Astrocyte (in vitro differentiated cells and primary cell): Measurements from ENCODE around the gene FAM8A1. TPM values are rescaled to one million over a fixed set of nuclear protein-coding genes. Genes with fewer than 3 reads are reported as not detected.

Experiments used
- DNase-seq: peaks from one replicate; pipeline ENCODE4 v3.0.0-alpha.2; 2010; ENCODE audit warnings: low read depth
- FAIRE-seq: peaks from 2 replicates; lab custom pipeline; 2011; peaks lifted over from hg19 to GRCh38; lab: Jason Lieb, UNC
- H2AFZ ChIP-seq: 2 replicates; pipeline ENCODE4 v1.6.0; 2012; ENCODE audit warnings: low read depth, low read length, inconsistent platforms
- H3K27ac ChIP-seq: 2 replicates; pipeline ENCODE4 v1.5.1; 2011; ENCODE audit warnings: low read depth, low read length, inconsistent platforms
- H3K27me3 ChIP-seq: 2 replicates; pipeline ENCODE4 v1.6.0; 2011; ENCODE audit warnings: low read length, inconsistent platforms; ENCODE audit not compliant: insufficient read depth
- H3K36me3 ChIP-seq: 2 replicates; pipeline ENCODE4 v1.5.1; 2011; ENCODE audit warnings: low read length, inconsistent platforms; ENCODE audit not compliant: insufficient read depth
- H3K4me1 ChIP-seq: 2 replicates; pipeline ENCODE4 v1.5.1; 2011; ENCODE audit warnings: low read length, inconsistent platforms; ENCODE audit not compliant: insufficient read depth
- H3K4me2 ChIP-seq: 2 replicates; pipeline ENCODE4 v1.6.0; 2012; ENCODE audit warnings: low read length, inconsistent platforms
- H3K4me3 ChIP-seq: 2 replicates; pipeline ENCODE4 v1.5.1; 2011; ENCODE audit warnings: low read depth, mild to moderate bottlenecking, low read length, inconsistent platforms; ENCODE audit not compliant: insufficient read depth
- H3K79me2 ChIP-seq: 2 replicates; pipeline ENCODE4 v1.6.0; 2012; ENCODE audit warnings: mild to moderate bottlenecking, low read length, inconsistent platforms; ENCODE audit not compliant: insufficient read depth
- H3K9ac ChIP-seq: 2 replicates; pipeline ENCODE4 v1.6.0; 2012; ENCODE audit warnings: mild to moderate bottlenecking, low read length, inconsistent platforms
- H3K9me3 ChIP-seq: 2 replicates; pipeline ENCODE4 v1.5.1; 2012; ENCODE audit warnings: low read depth, mild to moderate bottlenecking, low read length, inconsistent platforms; ENCODE audit not compliant: insufficient read depth
- H4K20me1 ChIP-seq: 2 replicates; pipeline ENCODE4 v1.6.0; 2012; ENCODE audit warnings: low read length, inconsistent platforms; ENCODE audit not compliant: insufficient read depth
- H3K27ac Mint-ChIP-seq: one replicate; pipeline ENCODE4 v1.8.0; 2021; ENCODE audit warnings: mild to moderate bottlenecking, mixed read lengths; ENCODE audit not compliant: unreplicated experiment
- H3K27me3 Mint-ChIP-seq: one replicate; pipeline ENCODE4 v1.8.0; 2021; ENCODE audit warnings: low read depth, mixed read lengths; ENCODE audit not compliant: unreplicated experiment
- H3K36me3 Mint-ChIP-seq: one replicate; pipeline ENCODE4 v1.8.0; 2021; ENCODE audit warnings: low read depth, mixed read lengths; ENCODE audit not compliant: unreplicated experiment
- H3K4me1 Mint-ChIP-seq: one replicate; pipeline ENCODE4 v1.8.0; 2021; ENCODE audit warnings: low read depth, mixed read lengths; ENCODE audit not compliant: unreplicated experiment
- H3K4me3 Mint-ChIP-seq: one replicate; pipeline ENCODE4 v1.8.0; 2021; ENCODE audit warnings: mild to moderate bottlenecking, moderate library complexity, mixed read lengths; ENCODE audit not compliant: unreplicated experiment
- H3K9me3 Mint-ChIP-seq: one replicate; pipeline ENCODE4 v1.8.0; 2021; ENCODE audit warnings: mild to moderate bottlenecking, mixed read lengths; ENCODE audit not compliant: unreplicated experiment
- EZH2 ChIP-seq: IDR thresholded peaks from 2 replicates; pipeline ENCODE4 v1.6.1; 2012; ENCODE audit warnings: mild to moderate bottlenecking, low read length, inconsistent platforms; ENCODE audit not compliant: insufficient read depth
- total RNA-seq: library from RNA; stranded (reverse); gene quantifications from 2 replicates; pipeline ENCODE4 v1.2.1, GENCODE V29; 2021
- TF ChIP-seq, protein P1 (sequence below): IDR thresholded peaks from 2 replicates; pipeline ENCODE4 v1.5.1; 2011; ENCODE audit warnings: low read depth, mild to moderate bottlenecking, inconsistent platforms, low read length, moderate library complexity; ENCODE audit not compliant: insufficient read depth

The FAM8A1 gene
- total RNA-seq, 1 donor from 2014 or later, result 17.9 TPM

DNA sequence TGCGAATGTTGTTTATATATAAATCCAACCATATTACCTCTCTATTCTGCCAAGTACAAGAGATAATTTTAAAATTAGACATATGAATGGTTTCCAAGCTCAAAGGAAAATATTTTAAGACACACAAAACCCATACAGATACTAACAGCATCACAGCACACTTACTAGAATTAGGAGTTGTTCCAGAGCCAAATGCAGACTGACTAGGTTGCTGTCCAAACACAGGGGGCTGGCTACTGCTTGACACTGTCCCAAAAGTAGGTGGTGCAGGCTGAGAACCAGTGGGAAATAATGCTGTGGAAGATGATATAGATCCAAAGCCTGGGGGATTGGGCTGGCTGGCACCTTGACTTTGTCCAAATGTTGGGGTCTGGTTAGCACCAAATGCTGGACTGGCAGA lies 24.3 kb downstream of the FAM8A1 start:
- H3K27me3 ChIP-seq, result no peaks in the 10 kb centered on the region
- TF ChIP-seq, protein P1, sequence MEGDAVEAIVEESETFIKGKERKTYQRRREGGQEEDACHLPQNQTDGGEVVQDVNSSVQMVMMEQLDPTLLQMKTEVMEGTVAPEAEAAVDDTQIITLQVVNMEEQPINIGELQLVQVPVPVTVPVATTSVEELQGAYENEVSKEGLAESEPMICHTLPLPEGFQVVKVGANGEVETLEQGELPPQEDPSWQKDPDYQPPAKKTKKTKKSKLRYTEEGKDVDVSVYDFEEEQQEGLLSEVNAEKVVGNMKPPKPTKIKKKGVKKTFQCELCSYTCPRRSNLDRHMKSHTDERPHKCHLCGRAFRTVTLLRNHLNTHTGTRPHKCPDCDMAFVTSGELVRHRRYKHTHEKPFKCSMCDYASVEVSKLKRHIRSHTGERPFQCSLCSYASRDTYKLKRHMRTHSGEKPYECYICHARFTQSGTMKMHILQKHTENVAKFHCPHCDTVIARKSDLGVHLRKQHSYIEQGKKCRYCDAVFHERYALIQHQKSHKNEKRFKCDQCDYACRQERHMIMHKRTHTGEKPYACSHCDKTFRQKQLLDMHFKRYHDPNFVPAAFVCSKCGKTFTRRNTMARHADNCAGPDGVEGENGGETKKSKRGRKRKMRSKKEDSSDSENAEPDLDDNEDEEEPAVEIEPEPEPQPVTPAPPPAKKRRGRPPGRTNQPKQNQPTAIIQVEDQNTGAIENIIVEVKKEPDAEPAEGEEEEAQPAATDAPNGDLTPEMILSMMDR, result no peak
- TF ChIP-seq EZH2, result no peak
- peaks cover 75% of the 10 kb centered on the region for H3K79me2 ChIP-seq
- H2AFZ ChIP-seq, result no peak overlapping the region
- H3K9me3 ChIP-seq, result no peaks in the 10 kb centered on the region
- no peak overlapping the region for H3K4me3 ChIP-seq
- no peak overlapping the region for H3K27ac ChIP-seq
- H3K4me1 ChIP-seq, result no peaks in the 10 kb centered on the region
- Mint-ChIP-seq H3K36me3 (peaks cover 7% of the 10 kb centered on the region), H3K27ac (no peak overlapping the region), H3K4me1 (no peaks in the 10 kb centered on the region), H3K27me3 (no peaks in the 10 kb centered on the region), H3K9me3 (no peaks in the 10 kb centered on the region), H3K4me3 (no peak overlapping the region)
- FAIRE-seq, result no peak
- DNase-seq, result no peak
- H3K9ac ChIP-seq, result no peak overlapping the region
- peaks cover 31% of the 10 kb centered on the region for H4K20me1 ChIP-seq
- no peak overlapping the region for H3K4me2 ChIP-seq
- H3K36me3 ChIP-seq, result peaks cover 39% of the 10 kb centered on the region

DNA sequence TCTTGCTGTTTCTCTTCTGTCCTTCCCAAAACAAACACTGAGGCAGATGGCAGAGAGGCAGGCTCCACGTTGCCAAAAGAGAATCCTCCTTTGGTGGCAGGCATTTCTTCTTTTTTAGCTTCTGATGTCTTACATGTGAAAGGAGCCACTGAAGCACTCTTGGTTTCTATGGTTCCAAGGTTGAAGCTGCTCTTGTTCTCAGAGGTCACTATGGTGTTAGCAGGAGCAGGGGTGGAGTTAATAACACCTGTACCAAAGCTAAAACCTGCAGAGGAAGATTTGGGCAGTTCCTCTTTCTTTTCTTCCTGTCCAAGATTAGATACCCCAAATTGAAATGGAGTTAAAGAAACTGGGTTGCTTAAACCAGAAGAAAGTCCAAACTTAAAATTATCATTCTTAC lies 28.8 kb downstream of the FAM8A1 start:
- H3K27me3 Mint-ChIP-seq, result no peaks in the 10 kb centered on the region
- no peaks in the 10 kb centered on the region for H3K9me3 Mint-ChIP-seq
- Histone ChIP-seq H3K4me3 (no peak overlapping the region), H4K20me1 (peaks cover 32% of the 10 kb centered on the region), H3K4me1 (no peaks in the 10 kb centered on the region), H2AFZ (no peak overlapping the region), H3K79me2 (peaks cover 57% of the 10 kb centered on the region), H3K27me3 (no peaks in the 10 kb centered on the region), H3K4me2 (no peak overlapping the region), H3K36me3 (peaks cover 45% of the 10 kb centered on the region), H3K27ac (no peak overlapping the region), H3K9me3 (no peaks in the 10 kb centered on the region), H3K9ac (no peak overlapping the region)
- no peak for TF ChIP-seq EZH2
- TF ChIP-seq, protein P1, result no peak
- DNase-seq (no peak), FAIRE-seq (no peak)
- peaks cover 14% of the 10 kb centered on the region for H3K36me3 Mint-ChIP-seq
- H3K27ac Mint-ChIP-seq, result no peak overlapping the region
- peaks cover 6% of the 10 kb centered on the region for H3K4me1 Mint-ChIP-seq
- no peak overlapping the region for H3K4me3 Mint-ChIP-seq

GRCh38 chr6:17629824-17630510 lies 29.9 kb downstream of the FAM8A1 start:
- Mint-ChIP-seq H3K36me3 (peaks cover 12% of the 10 kb centered on the region), H3K4me3 (no peak overlapping the region), H3K4me1 (peaks cover 9% of the 10 kb centered on the region), H3K27me3 (no peaks in the 10 kb centered on the region), H3K27ac (no peak overlapping the region), H3K9me3 (no peaks in the 10 kb centered on the region)
- no peaks in the 10 kb centered on the region for H3K27me3 ChIP-seq
- H3K27ac ChIP-seq, result no peak overlapping the region
- FAIRE-seq, result no peak
- no peaks in the 10 kb centered on the region for H3K9me3 ChIP-seq
- H4K20me1 ChIP-seq, result peaks cover 31% of the 10 kb centered on the region
- no peak overlapping the region for H2AFZ ChIP-seq
- no peak for DNase-seq
- H3K4me2 ChIP-seq, result no peak overlapping the region
- H3K79me2 ChIP-seq, result peaks cover 57% of the 10 kb centered on the region
- peaks cover 39% of the 10 kb centered on the region for H3K36me3 ChIP-seq
- H3K9ac ChIP-seq, result no peak overlapping the region
- H3K4me1 ChIP-seq, result no peaks in the 10 kb centered on the region
- no peak for TF ChIP-seq EZH2
- TF ChIP-seq, protein P1, result no peak
- H3K4me3 ChIP-seq, result no peak overlapping the region
